C1 segment of cervical spinal cord (tissue), 14 donors: ENCODE data around the gene DCTD.
A peak's percentile ranks its signal among the peaks of the same experiment; 100 is the strongest.

Experiments used
- DNase-seq, 14 donors: peaks; one replicate each; lab custom pipeline; 2025; lab: John Stamatoyannopoulos, UW

Gene DCTD

DNA sequence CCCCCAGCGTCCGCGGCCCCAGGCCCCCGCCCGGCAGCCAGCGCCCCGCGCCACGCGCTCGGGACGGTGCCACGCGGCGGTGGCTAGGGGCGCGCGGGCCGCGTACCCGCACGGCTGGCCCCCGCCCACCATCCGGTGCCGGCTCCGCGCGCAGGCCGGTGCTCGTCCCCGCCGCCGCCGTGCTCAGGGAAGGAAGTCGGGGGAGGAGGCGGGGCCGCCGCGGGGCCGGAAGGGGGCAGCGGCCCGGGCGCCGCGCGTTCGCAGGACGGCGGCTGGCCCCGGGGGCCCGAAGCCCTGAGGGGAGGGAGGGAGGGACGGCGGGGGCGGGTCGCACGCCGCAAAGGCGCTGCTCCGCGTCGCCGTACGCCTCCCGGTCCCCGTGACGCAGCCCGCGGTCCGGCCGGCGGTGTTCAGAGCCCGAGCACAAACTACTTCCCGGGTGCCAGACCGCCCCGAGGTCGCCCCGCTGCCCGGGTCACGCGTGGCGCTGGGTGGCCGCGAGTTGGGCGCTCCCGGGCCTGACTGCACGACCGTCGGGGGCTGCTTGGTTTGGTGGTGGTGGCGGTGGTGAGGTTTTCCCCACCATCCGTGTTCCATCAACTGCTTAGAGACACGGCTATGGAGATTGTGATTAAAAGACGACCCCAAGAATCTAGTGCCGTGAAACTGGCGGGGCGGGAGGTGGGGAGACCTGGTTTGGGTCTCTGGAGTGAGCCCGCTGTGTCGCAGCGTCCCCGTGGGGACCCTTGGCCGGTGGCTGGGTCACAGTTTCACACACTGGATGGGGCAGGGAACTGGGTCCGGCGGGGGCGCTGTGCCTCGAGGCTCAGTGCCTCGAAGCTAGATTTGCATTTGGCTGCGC is at the start of gene DCTD:
TSS of gene DCTD (minus strand) at position 205 of the 862 bp plus-strand sequence. CDS start 1,818 bp downstream, outside the sequence.
- DNase-seq = peak in 12 of 14 donors; percentile 38 to 81 (median 57)

DNA sequence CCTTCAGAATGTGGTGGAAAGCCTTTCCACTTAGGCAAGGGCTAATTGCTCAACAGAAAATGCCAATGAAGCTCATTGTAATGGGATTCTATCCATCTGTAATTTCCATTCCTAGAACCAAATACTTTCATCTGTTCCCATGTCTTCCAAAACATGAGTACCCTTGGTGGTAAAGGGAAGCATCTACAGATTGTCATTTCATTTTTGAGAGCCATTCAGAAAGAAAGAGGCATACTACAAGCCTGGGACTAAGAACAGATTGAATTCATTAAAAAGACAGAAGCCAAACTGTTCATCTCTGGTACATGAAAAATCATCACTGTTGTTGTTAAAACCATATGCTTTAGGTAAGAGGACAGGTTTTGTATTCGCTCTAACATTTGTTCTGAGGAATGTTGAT is 43.6 kb upstream of the DCTD start:
- no peak for DNase-seq

DNA sequence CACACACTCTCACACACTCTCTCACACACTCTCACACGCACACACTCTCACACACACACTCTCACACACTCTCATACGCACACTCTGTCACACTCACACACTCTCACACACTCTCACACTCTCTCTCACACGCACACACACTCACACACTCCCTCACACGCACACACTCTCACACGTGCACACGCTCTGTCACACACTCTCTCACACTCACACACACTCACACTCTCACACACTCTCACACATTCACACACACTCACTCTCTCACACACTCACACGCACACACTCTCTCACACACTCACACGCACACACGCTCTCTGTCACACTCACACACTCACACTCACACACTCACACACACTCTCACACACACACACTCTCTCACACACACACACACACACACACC is 43.0 kb upstream of the DCTD start:
- no peak for DNase-seq

DNA sequence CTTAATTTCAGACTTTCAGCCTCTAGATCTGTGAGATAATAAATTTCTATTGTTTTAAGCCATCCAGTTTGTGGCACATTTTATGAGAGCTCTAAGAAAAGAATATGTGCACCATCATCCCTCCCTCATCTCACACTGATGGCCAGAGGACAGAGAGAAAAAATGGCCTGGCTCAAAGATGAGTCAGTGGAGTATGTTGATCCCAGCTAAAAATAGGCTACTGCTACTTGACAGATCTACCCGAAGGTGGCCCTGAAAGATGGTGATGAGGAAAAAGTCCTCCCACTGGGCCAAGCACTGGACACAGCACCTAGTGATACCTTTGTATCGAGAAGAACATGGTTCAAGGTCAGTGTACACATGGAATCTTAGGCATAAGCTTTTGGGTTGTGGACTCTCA is 38.2 kb upstream of the DCTD start:
- no peak for DNase-seq

DNA sequence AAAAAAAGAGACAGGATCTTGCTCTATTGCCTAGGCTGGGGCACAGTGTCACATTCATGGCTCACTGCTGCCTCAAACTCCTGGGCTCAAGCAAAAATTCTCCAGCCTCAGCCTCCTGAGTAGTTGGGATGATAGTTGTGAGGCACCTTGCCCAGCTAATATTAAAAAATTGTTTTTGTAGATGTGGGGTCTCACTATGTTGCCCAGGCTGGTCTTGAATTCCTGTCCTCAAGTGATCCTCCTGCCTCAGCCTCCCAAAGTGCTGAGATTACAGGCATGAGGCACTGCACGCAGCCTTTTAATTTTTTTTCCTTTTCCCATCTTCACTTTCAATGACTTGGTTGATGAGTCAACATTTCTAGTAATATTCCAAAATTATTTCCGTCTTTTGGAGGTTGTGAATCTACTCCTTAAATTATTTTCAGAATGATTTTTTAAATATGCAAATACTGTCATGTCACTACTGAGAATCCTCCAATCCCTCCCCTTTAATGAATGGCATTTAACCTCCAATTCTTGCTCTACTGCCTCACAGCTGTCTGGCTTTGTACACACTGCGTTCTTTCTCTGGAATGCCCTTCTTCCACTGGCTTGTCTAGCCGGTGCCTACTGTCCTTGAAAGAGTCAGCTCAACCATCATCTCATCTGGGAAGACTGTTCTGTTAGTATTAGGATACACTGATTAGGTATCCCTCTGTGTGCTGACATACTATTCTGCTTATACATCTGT is 27.5 kb upstream of the DCTD start:
- no peak for DNase-seq

DNA sequence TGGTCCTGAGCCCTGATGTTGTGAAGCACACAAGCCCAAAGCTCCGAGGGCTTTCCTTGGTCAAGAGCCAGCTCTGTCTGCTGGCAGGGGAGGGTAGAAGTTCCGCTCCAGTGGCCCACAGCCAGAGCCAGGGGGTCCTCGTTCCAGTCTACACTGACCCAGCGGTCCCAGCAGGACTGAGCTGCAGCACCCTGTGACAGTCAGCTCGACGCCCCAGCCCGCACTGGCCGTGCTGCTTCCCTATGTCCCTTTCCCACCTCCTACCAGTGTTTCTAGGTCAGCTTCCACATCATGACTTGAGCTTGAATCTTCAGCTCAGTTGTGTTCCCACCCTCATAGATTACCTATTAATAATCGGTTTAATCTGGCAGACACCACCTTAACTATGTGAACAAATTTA is 22.5 kb upstream of the DCTD start:
- no peak for DNase-seq

DNA sequence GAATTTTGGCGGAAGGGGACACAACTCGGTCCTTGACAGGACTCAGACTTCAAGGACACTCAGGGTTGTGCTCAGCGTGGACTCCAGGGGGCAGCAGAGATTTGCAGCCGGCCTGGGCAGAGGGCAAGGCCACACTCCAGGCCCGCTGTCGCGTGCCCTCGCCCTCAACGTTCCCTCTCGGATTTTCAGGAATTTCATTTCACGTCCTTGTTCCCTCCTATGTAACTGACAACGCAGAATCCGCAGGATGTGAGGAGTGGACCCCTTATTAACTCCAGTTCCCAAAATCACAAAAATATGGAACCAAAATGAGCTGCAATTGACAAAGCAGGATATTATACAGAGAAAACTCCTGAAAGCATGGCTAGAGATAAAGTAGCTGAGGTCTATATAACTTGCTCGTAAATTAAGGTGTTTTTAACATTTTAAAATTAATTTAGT is 21.0 kb upstream of the DCTD start:
- peak in 11 of 14 donors; percentile 6 to 61 (median 43) for DNase-seq

DNA sequence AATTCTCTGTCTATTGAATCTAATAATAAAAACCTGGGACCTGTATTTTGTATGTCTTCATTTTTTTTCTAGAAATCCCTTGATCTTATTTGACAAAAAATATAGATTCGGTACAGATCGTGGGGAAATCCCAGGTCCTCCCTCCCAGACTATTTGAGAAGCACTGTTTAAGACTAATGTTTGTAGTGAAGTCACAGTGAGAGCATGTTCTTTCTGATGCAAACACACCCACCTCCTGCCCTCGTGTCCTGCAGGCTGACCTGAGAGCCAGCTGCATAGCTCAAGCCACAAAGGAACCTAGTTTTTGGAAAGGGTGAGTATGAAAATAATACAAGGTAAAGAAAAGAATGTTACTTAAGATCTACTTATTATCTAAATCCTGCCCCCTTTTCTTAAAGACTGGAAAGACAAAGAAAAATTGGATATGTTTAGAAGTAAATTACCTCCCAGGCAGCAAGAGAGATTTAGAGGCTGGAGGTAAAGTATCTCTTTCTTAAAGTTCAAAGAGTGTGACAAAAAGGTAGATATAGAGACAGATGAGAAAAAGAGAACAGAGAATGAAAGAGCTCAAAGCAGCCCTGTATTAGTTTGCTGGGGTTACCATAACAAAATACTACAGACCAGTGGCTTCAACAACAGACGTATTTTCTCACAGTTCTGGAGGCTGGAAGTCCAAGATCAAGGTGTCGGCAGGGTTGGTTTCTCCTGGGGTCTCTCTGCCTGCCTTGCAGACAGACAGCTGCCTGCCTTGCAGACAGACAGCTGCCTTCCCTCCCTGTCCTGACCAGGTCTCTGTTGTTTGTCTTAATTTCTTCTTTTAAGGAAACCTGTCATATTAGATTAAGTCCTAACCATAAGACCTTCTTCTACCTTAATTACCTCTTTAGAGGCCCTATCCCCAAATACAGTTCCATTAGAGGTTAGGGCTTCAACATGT is 20.4 kb upstream of the DCTD start:
- DNase-seq = no peak

DNA sequence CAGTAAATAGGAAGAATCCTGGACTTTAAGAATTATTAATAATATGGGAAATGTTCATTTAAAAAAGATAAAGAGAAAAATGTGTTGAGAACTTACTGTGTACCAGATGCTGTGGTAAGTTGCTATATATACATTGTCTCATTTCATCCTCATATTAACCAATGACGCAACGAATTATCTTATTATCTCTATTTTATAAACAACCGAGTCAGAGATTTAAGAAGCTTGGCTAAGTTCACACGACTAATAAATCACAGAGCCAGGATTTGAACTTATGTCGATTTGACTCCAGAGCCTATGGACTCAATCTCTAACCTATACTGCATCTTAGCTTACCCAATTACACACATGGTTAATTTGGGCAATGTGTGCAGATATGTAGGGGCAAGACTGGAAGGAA is 15.5 kb upstream of the DCTD start:
- DNase-seq = no peak

DNA sequence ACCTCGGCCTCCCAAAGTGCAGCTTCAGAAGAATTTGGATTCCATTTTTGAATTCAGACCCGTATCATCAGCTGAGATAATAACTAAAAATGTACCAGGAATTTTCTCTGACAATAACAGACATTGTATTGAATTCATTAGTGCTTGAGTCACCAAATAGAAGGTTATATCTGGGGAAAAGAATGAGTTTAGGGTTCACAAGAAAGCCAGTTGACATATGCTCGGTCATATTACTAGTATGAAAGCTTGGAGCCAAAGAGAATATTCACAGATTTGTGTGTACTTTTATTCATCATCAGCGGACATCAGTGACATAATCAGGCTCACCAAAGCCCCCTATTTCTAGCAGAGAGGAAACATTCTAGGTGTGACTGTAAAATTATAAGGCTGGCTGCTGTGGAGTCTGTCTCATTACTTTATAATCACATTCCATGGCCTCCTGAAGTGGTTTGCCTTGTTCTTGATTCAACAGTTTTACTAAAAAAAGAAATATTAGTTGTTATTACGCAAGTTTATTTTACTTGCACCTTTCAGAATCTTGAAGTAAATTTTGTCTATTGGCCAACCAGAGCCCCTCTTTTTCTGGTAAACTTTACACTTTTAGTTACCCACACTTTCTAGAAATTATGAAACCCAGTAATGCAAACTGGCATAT is 14.6 kb upstream of the DCTD start:
- DNase-seq = no peak

DNA sequence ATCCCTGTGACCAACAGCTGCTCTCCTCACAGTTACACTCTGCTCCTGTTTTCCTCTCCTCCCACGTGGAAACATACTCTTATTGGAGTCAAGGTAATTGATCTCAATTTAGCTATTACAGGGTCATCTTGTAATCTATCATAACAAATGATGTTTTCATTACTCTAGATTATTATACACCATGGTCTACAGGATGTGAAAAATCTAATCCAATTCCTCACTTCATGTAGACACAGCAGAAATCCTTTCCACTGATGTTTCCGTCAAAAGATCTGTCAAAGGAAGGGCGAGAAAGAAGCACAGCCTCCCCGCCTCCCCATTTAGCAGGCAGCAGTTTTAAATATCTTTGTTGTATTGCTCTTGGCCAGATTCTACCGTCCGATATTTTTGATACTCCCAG is 13.7 kb upstream of the DCTD start:
- no peak for DNase-seq

DNA sequence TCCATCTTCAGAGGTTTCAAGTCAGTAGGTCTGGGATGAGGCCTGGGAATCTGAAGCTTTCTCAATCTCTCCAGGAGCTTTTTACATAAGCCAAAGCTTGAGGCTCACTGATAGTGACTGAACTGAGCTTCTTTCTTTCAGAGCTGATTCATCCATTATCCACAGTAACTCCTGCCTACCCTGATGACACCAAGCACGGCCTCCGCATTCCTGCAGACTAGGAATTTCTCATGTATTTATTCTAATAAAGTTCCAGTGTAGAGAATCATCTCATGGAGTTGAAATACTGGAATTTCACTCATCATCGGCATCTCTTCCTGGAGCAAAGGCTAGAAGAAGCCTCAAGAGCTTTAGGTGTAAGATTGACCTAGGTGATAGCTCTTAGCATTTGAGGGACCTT is 12.1 kb upstream of the DCTD start:
- DNase-seq = no peak

DNA sequence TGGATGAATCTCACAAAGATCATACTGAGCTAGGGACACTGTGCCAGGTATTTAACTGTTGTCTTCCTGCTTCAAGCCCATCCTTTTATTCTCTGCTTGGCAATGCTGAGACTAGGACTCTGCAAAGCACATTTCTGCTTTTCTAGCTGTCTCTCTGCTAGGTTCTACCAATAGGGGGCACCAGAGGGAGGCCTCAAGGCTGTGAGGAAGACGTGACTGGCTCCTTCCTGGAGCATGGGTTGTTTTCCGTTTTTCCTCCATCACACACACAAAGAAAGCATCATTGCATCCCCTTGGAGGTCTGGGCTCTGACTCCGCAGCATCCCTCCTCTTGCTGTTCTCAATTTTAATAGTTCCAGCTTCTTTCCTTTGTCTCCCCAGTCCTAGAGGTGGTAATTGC is 10.9 kb upstream of the DCTD start:
- DNase-seq = no peak

DNA sequence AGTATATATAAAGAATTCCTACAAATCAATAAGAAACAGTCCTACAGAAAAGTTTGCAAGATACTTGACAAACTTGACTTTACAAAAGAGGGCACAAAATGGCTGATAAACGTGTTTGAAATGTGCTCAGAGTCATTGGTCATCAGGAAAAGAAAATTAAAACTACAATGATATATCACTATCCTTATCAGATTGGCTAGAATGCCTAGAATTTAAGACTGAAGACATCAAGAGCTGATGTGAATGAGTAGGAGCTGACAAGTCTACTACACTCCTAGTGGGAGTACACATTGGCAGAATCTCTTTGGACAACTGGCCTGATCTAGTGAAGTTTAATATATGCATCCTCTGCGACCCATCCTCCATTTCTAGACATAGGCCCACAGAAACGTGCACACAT is 10.3 kb upstream of the DCTD start:
- DNase-seq = no peak

DNA sequence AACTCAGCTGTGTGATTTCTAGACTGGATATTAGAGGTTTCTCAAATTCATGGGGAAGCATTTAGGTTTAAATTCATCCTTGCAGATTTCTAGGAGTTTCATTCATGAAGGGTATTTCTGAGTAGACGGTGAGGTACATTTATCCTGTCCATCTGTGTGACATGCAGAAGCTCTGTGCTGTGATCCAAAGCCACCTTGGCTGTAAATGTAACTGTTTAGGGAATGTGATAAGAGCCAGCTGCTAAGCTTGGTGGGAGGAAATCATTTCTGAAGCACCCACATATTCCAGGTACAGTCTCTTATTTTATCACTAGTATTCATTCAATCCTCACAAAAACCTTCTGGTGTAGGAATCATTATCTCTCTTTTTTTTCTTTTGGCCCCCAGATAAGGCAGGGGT is 8.7 kb upstream of the DCTD start:
- DNase-seq = no peak

DNA sequence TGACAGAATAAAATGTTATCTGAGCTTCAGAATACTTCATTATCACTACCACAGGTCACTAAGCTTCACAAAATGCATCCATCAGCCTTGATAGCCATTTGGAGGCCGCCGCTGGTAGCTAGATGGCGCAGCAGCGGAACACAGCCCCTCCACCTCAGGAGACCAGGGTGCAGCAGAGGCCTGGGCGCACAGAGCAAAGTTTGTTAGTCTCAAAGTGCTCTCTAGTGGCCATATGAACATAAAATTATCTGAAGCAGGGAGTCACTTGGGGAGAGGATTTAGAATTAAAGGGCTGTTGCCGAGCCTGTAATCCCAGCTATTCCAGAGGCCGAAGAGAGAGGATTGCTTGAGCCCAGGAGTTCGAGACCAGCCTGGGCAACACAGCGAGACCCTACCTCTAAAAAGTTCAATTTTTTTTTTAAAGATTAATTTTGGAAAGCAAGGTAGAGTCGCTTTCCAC is 8.1 kb upstream of the DCTD start:
- peak in 11 of 14 donors; percentile 5 to 61 (median 22) for DNase-seq

DNA sequence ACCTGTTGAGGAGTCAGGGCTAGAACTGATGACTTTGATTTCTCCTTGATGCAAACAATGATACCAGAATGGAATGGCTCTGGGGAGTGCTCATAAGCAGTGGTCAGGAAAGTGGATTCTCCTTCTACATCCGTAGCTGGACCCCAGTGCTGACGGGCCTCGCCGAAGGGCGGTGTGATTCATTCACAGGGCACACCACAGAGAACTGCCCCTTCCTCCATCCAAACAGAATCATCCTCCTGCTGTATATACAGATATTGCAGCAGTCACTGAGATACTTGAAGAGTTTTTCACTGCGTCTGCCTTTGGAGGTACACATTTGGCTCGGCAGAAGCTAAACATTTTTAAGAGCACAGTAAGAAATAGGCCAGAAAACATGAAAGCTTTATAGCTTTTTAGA is 7.3 kb upstream of the DCTD start:
- DNase-seq = no peak

DNA sequence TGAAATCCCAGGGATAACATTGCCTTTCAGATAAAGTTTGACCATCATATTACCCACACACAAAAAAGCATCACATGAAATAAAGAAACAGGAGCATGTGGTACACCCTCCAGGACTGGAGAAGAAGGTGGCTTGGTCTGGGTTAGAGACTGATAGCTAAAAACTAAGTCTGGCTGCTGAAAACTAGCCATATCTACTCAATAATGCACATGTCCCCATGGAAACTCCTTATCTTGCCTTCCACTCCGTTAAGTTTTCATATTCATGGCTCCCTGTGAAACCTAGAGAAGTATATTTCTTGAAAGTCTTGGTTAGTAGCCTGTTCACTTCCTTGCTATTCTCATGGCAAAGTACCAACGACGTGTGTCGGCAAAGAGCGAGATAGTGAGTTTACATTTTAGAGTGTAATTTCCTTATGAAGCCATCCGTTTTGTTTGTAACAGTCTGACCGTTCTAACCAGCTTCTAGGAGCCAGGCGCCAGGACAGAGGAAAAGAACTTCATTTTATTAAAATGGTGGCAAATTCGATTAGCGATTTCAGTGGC is 6.7 kb upstream of the DCTD start:
- no peak for DNase-seq

DNA sequence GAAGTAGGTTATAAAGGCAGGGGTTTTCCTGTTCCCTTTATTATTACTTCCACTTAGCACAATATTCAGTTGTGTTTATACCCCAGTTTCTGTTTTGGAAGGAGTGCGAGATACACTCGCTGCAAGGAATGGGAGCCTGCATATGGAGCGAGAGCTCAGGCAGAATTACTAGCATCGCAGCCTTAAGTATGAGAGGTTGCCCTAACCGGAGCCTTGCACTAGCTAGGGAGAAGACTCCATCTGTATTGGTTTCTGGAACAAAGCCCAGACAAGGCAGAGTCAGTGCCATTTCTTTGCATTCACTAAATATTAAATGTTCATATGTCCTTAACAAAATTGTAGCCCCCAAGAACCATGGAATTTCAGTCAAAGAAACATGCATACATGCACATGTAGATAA is 6.2 kb upstream of the DCTD start:
- no peak for DNase-seq

DNA sequence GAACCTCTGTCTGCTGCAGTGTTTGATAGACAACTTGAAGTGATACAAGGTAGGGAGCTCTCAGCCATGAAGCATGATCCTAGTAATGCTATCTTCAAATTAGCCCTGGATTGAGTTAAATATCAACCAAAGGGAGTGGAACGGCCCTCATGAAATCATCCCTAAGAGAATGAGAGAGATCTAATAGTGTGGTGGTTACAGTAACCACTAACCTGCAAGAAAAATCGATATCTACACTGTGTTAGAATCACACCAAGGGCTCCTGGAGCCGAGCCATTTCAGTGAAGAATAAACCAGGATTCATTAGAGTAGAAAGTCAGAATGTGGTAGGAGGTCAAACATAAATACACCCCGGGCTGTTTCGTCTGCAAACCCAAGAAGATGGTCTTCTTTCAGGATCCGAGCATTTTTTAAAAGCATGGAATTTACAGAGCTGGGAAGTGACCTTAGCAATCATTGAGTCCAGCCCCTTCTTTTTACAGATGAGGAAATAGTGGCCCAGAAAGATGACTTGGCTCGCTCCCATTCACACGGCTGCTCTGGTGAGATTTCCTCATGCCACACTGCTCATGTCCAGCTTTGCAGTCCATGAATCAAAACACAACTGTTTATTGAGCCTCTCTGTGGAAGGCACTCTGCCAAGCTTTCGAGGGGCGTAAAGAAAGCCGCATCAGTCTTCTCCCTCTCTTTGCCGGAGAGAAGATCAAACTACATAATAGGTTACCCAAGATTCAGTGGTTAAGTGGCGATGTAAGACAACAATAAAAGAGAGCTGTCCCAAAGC is 5.5 kb upstream of the DCTD start:
- DNase-seq = peak in 1 of 14 donors; percentile 21
